GM10266 (cell line): ENCODE results near the gene ST6GALNAC6.

Experiments used
- DNase-seq: peaks from one replicate; pipeline ENCODE4 v3.0.0; 2012; ENCODE audit errors: extremely low spot score
- TF ChIP-seq, protein P1 (sequence below): IDR thresholded peaks from 2 replicates; pipeline ENCODE4 v1.5.1; 2012; ENCODE audit warnings: mild to moderate bottlenecking, low read depth; ENCODE audit not compliant: control insufficient read depth, insufficient read depth; ENCODE audit errors: missing control alignments

ST6GALNAC6 gene

GRCh38 chr9:127862075-127863011, 37.1 kb downstream of the ST6GALNAC6 start:
- TF ChIP-seq, protein P1, sequence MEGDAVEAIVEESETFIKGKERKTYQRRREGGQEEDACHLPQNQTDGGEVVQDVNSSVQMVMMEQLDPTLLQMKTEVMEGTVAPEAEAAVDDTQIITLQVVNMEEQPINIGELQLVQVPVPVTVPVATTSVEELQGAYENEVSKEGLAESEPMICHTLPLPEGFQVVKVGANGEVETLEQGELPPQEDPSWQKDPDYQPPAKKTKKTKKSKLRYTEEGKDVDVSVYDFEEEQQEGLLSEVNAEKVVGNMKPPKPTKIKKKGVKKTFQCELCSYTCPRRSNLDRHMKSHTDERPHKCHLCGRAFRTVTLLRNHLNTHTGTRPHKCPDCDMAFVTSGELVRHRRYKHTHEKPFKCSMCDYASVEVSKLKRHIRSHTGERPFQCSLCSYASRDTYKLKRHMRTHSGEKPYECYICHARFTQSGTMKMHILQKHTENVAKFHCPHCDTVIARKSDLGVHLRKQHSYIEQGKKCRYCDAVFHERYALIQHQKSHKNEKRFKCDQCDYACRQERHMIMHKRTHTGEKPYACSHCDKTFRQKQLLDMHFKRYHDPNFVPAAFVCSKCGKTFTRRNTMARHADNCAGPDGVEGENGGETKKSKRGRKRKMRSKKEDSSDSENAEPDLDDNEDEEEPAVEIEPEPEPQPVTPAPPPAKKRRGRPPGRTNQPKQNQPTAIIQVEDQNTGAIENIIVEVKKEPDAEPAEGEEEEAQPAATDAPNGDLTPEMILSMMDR: no peak
- peak; percentile 56 for DNase-seq

DNA sequence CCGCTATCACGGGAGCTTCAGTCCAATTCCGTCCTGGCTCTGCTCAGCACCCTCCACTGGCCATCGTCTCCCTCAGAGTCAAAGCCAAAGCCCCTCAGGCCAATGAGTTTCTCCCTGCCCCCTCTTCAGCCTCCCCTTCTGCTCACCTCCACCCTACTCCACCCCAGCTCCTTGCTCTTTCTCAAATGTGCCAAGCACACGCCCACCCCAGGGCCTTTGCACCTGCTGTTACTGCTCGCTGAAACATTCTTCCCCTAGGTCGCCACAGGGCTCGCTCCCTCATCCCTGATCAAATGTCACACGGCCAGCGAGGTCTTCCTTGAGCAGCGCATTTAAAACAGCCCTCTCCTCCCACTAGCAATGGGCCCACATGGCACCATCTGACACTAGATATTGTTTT, 38.6 kb downstream of the ST6GALNAC6 start:
- TF ChIP-seq, protein P1: no peak
- no peak for DNase-seq

DNA sequence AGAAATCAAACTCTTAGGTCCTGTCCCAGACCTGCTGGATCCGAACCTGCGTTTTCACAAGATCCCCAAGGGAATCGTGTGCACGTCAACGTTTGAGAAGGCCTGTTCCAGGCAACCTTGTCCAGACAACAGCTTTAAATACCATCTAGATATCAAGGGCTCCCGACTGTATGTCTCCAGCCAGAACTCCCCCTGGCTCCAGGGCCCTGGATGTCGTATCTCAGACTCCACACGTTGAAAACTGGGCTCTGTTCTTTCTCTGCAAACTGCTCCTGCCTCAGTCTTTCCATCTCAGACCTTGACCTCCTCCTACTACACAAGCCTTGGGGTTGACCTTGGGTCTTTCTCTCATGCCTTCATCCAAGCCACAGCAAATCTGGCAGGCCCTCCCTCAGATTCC, 39.1 kb downstream of the ST6GALNAC6 start:
- TF ChIP-seq, protein P1: no peak
- DNase-seq: no peak

- DNase-seq: no peak
- TF ChIP-seq, protein P1: no peak
Observed at GRCh38 chr9:127858041-127858512, 41.3 kb downstream of the ST6GALNAC6 start.

GRCh38 chr9:127857278-127857677, 42.1 kb downstream of the ST6GALNAC6 start:
- DNase-seq: no peak
- TF ChIP-seq, protein P1: no peak

GRCh38 chr9:127856729-127857116, 42.7 kb downstream of the ST6GALNAC6 start:
- DNase-seq: no peak

DNA sequence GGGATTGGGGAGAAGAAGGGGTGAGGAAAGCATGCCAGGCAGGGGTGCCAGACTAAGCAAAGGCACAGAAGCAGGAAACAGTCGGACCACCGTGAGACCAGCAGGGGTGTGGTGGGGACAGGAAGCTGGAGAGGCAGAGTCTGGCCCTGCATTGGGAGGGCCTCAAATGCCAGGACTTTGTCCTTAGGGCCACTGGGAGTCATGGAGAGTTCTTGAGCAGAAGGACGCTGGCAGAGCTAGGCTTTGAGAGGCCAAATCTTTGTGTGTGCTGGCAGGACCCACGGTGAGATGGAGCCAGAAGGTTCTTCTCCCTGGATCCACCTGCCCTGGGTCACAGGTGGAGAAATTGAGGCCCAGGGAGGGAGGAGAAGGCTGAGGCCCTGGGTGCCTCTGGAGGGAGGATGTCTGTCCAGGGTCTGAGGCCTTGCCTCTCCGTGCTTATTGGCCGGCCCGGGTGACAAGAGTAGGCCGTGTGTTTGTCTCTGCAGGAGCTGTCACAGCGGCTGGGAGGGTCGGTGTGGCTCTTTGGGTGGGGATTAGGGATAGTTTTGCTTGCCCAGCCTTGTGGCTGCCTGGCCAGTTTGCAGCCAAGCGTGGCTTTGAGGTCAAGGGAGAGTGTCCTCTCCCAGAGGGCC, 43.2 kb downstream of the ST6GALNAC6 start:
- TF ChIP-seq, protein P1: no peak
- DNase-seq: no peak

More at GRCh38 chr9:127856729-127857116, 42.7 kb downstream of the ST6GALNAC6 start:
- TF ChIP-seq, protein P1: no peak
